Measurements from ENCODE around the gene MESP1. TPM values are rescaled to one million over a fixed set of nuclear protein-coding genes. Genes with fewer than 3 reads are reported as not detected.

Gene MESP1
- total and polyA plus RNA-seq, 10 of the 15 experiments (the other 5 are each of a cell fraction or from before 2014, with no cell fraction given), result 0.04 to 1.1 (median 0.57) TPM; not detected in 2

DNA sequence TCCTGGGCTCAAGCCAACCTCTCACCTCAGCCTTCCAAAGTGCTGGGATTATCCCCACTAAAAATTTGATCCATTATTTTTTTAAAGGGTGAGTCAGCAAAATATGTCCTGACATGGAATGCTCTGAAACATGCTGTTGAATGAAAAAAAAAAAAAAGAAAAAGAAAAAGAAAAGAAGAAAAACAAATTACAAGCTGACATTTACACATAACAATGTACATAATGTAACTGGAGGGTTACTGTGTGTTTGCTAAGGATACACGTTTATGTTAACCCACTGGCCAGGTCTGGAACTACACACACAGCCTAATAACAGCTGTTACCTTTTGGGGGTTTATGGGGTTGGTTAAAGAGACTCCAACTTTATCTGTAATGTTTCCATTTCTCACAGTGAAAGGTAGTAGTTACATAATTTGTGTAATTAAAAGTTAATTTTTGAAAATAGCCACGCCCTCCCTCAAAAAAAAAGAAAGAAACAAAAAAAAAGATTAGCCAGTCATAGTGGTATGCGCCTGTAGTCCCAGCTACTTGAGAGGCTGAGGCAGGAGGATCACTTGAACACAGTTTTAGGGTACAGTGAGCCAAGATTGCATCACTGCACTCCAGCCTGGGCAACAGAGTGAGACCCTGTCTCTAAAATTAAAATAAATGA is 22.0 kb upstream of the MESP1 start:
- in situ Hi-C loops (cut with MboI) (no loop called here), intact Hi-C loops (cut with micrococcal nuclease; ENCODE audit: unreplicated experiment) (no loop called here)
- Histone ChIP-seq H3K4me2 (ENCODE audit: control insufficient read depth, insufficient read depth) (no peak overlapping the region), H3K9ac (ENCODE audit: control insufficient read depth, insufficient read depth, low read length) (no peak overlapping the region), H3K36me3 (ENCODE audit: control insufficient read depth in 2 of 2, insufficient read depth in 2 of 2, low read length in 1 of 2) (no peaks in the 10 kb centered on the region), H3K4me3 (no peak overlapping the region), H3K27me3 (replicated peaks in 1 of 2; ENCODE audit: control insufficient read depth in 2 of 2, insufficient read depth in 2 of 2, low read length in 1 of 2) (no peaks in the 10 kb centered on the region), H3K79me2 (ENCODE audit: control insufficient read depth, insufficient read depth, low read length) (no peaks in the 10 kb centered on the region), H3K27ac (ENCODE audit: control insufficient read depth, insufficient read depth) (no peak overlapping the region), H3K9me3 (replicated peaks; ENCODE audit: control insufficient read depth, insufficient read depth, low read length) (no peaks in the 10 kb centered on the region), H3K4me1 (ENCODE audit: control insufficient read depth, insufficient read depth, low read length) (peaks cover 8% of the 10 kb centered on the region), H4K20me1 (ENCODE audit: control insufficient read depth, insufficient read depth) (no peaks in the 10 kb centered on the region), H2AFZ (ENCODE audit: control insufficient read depth, low read depth, low read length) (no peak overlapping the region)
- no TSS peak for BruUV-seq (replicated peaks)
- ChIA-PET SMC1A (ENCODE audit: uncharacterized antibody, unreplicated experiment) (interaction anchor here (0.6 to 1.7 kb wide), 4 partner anchors 12 to 1513 kb away, joined by 3 to 7 read pairs (median 4); no protein-coding TSS in a partner anchor), POLR2A (interaction anchor here (0.7 kb wide), 2 partner anchors 10 to 143 kb away, joined by 3 to 4 read pairs; no protein-coding TSS in a partner anchor), CTCF (interaction anchor here (0.6 to 7.0 kb wide), 3 partner anchors 12 to 484 kb away, joined by 3 to 40 read pairs (median 3); no protein-coding TSS in a partner anchor), RAD21 (ENCODE audit: unreplicated experiment) (interaction anchor here (0.6 to 2.5 kb wide), 3 partner anchors 12 to 102 kb away, joined by 3 to 9 read pairs (median 4); no protein-coding TSS in a partner anchor)
- ATAC-seq (peak; percentile 63), FAIRE-seq (no peak), DNase-seq (ENCODE audit: low read depth, low spot score) (no peak)
- 36% methylated on average over 3 of the region's 3 CpGs for WGBS (ENCODE audit: insufficient coverage, insufficient replicate concordance, low lambda C conversion rate, missing lambda C conversion rate)
- TF ChIP-seq, protein P1, sequence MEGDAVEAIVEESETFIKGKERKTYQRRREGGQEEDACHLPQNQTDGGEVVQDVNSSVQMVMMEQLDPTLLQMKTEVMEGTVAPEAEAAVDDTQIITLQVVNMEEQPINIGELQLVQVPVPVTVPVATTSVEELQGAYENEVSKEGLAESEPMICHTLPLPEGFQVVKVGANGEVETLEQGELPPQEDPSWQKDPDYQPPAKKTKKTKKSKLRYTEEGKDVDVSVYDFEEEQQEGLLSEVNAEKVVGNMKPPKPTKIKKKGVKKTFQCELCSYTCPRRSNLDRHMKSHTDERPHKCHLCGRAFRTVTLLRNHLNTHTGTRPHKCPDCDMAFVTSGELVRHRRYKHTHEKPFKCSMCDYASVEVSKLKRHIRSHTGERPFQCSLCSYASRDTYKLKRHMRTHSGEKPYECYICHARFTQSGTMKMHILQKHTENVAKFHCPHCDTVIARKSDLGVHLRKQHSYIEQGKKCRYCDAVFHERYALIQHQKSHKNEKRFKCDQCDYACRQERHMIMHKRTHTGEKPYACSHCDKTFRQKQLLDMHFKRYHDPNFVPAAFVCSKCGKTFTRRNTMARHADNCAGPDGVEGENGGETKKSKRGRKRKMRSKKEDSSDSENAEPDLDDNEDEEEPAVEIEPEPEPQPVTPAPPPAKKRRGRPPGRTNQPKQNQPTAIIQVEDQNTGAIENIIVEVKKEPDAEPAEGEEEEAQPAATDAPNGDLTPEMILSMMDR (IDR thresholded peaks at IDR 0.05 in 2 of 3, conservative IDR thresholded peaks at IDR 0.05 in 1 of 3; ENCODE audit: control insufficient read depth in 2 of 3, extremely low read depth in 1 of 3, insufficient read depth in 1 of 3, low read depth in 3 of 3, low read length in 3 of 3), result peak in 2 of 3 experiments; percentile 16 to 38; a peak in 3 of 6 replicates
- TF ChIP-seq, protein P2, sequence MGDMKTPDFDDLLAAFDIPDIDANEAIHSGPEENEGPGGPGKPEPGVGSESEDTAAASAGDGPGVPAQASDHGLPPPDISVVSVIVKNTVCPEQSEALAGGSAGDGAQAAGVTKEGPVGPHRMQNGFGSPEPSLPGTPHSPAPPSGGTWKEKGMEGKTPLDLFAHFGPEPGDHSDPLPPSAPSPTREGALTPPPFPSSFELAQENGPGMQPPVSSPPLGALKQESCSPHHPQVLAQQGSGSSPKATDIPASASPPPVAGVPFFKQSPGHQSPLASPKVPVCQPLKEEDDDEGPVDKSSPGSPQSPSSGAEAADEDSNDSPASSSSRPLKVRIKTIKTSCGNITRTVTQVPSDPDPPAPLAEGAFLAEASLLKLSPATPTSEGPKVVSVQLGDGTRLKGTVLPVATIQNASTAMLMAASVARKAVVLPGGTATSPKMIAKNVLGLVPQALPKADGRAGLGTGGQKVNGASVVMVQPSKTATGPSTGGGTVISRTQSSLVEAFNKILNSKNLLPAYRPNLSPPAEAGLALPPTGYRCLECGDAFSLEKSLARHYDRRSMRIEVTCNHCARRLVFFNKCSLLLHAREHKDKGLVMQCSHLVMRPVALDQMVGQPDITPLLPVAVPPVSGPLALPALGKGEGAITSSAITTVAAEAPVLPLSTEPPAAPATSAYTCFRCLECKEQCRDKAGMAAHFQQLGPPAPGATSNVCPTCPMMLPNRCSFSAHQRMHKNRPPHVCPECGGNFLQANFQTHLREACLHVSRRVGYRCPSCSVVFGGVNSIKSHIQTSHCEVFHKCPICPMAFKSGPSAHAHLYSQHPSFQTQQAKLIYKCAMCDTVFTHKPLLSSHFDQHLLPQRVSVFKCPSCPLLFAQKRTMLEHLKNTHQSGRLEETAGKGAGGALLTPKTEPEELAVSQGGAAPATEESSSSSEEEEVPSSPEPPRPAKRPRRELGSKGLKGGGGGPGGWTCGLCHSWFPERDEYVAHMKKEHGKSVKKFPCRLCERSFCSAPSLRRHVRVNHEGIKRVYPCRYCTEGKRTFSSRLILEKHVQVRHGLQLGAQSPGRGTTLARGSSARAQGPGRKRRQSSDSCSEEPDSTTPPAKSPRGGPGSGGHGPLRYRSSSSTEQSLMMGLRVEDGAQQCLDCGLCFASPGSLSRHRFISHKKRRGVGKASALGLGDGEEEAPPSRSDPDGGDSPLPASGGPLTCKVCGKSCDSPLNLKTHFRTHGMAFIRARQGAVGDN (IDR thresholded peaks at IDR 0.05), result no peak

Data from GM12878 (cell line).